GM12878 (cell line): ENCODE results near the gene NUP210. TPM values are rescaled to one million over a fixed set of nuclear protein-coding genes. Genes with fewer than 3 reads are reported as not detected.

Experiments used
- ATF7 ChIP-seq: fragments of 450-650 bp; IDR thresholded peaks from 2 replicates; pipeline ENCODE4 v1.6.1; 2016; ENCODE audit warnings: low read depth, mild to moderate bottlenecking
- CREM ChIP-seq: IDR thresholded peaks from 2 replicates; pipeline ENCODE4 v1.6.1; 2014; ENCODE audit warnings: antibody characterized with exemption, low read depth
- CTCF ChIP-seq, 3 experiments: IDR thresholded peaks in 2 of 3; conservative IDR thresholded peaks in 1 of 3; 2 replicates each; pipeline ENCODE4 v1.5.1; 2011; ENCODE audit warnings: low read depth in 3 of 3, low read length in 3 of 3, mild to moderate bottlenecking in 3 of 3, control low read depth in 2 of 3, moderate library complexity in 2 of 3, inconsistent platforms in 1 of 3, mixed read lengths in 1 of 3; ENCODE audit not compliant: control insufficient read depth in 2 of 3, insufficient read depth in 1 of 3; ENCODE audit errors: extremely low read depth in 1 of 3
- E4F1 ChIP-seq: fragments of 450-650 bp; IDR thresholded peaks from 2 replicates; pipeline ENCODE4 v1.6.1; 2018; ENCODE audit warnings: borderline replicate concordance, mild to moderate bottlenecking; ENCODE audit not compliant: partially characterized antibody
- EZH2 ChIP-seq: IDR thresholded peaks from 2 replicates; pipeline ENCODE4 v1.6.1; 2012; ENCODE audit warnings: low read depth, mild to moderate bottlenecking, control low read depth, inconsistent platforms, low read length, borderline replicate concordance; ENCODE audit not compliant: control insufficient read depth
- HDGF ChIP-seq: fragments of 450-650 bp; IDR thresholded peaks from 2 replicates; pipeline ENCODE4 v1.6.1; 2016; ENCODE audit warnings: antibody characterized with exemption
- IRF4 ChIP-seq: IDR thresholded peaks from 2 replicates; pipeline ENCODE4 v1.6.1; 2011; ENCODE audit warnings: low read depth, low read length
- IRF5 ChIP-seq: fragments of 450-650 bp; IDR thresholded peaks from 2 replicates; pipeline ENCODE4 v1.6.1; 2017; ENCODE audit warnings: borderline replicate concordance
- NFYA ChIP-seq: IDR thresholded peaks from 2 replicates; pipeline ENCODE4 v1.6.1; 2011; ENCODE audit warnings: low read depth, mild to moderate bottlenecking, low read length, improper control_type of control experiment, borderline replicate concordance
- NR2C2 ChIP-seq: IDR thresholded peaks from 2 replicates; pipeline ENCODE4 v1.6.1; 2011; ENCODE audit warnings: borderline replicate concordance, low read depth; ENCODE audit not compliant: control insufficient read depth, insufficient read length
- PAX8 ChIP-seq: fragments of 450-650 bp; IDR thresholded peaks from 2 replicates; pipeline ENCODE4 v1.6.1; 2017; ENCODE audit warnings: mild to moderate bottlenecking, moderate library complexity
- PKNOX1 ChIP-seq: fragments of 450-650 bp; IDR thresholded peaks from 2 replicates; pipeline ENCODE4 v1.6.1; 2016; ENCODE audit warnings: mild to moderate bottlenecking
- POLR2A ChIP-seq: IDR thresholded peaks from 2 replicates; pipeline ENCODE4 v1.6.1; 2011; ENCODE audit warnings: low read depth, mild to moderate bottlenecking, low read length
- RB1 ChIP-seq: fragments of 450-650 bp; formaldehyde crosslinking; IDR thresholded peaks from 2 replicates; pipeline ENCODE4 v1.6.1; 2017; ENCODE audit warnings: mild to moderate bottlenecking, borderline replicate concordance
- RBBP5 ChIP-seq: fragments of 200-600 bp; sonication (generic); conservative IDR thresholded peaks from 2 replicates; pipeline ENCODE4 v1.6.1; 2016
- RUNX3 ChIP-seq: IDR thresholded peaks from 2 replicates; pipeline ENCODE4 v1.6.1; 2012; ENCODE audit warnings: low read length, inconsistent platforms
- SKIL ChIP-seq: fragments of 450-650 bp; IDR thresholded peaks from 2 replicates; pipeline ENCODE4 v1.6.1; 2017; ENCODE audit warnings: mild to moderate bottlenecking, low read depth, inconsistent platforms; ENCODE audit not compliant: poor library complexity, severe bottlenecking
- SUPT20H ChIP-seq: IDR thresholded peaks from 2 replicates; pipeline ENCODE4 v1.6.1; 2011; ENCODE audit warnings: low read depth, mild to moderate bottlenecking, low read length, moderate library complexity, borderline replicate concordance; ENCODE audit not compliant: control insufficient read depth
- WRNIP1 ChIP-seq: IDR thresholded peaks from 2 replicates; pipeline ENCODE4 v1.6.1; 2011; ENCODE audit warnings: low read depth, low read length, improper control_type of control experiment, borderline replicate concordance
- ZNF384 ChIP-seq: IDR thresholded peaks from 2 replicates; pipeline ENCODE4 v1.6.1; 2012; ENCODE audit warnings: low read depth, mild to moderate bottlenecking, low read length, improper control_type of control experiment, borderline replicate concordance
- ZSCAN29 ChIP-seq: fragments of 450-650 bp; IDR thresholded peaks from 2 replicates; pipeline ENCODE4 v1.6.1; 2017; ENCODE audit warnings: mild to moderate bottlenecking, moderate library complexity
- ZZZ3 ChIP-seq: IDR thresholded peaks from 2 replicates; pipeline ENCODE4 v1.6.1; 2011; ENCODE audit warnings: low read depth; ENCODE audit not compliant: control insufficient read depth, insufficient read length
- polyA plus RNA-seq, 11 experiments: library from polyadenylated mRNA; depleted of rRNA in 4 of 11; unstranded in 6 of 11; stranded (reverse) in 5 of 11; fragments of >200 nt; fragmentation: Nextera tagmentation in 4 of 11; fragmentation: Illumina TruSeq in 1 of 11; extraction: Ambion mirVana in 4 of 11; extraction: Trizol in 1 of 11; gene quantifications; 1 replicate in 1 of 11; 2 replicates in 10 of 11; pipeline versions ENCODE4 v1.2.1 to v1.2.3, GENCODE V29; 2011 to 2016; ENCODE audit warnings: inconsistent platforms in 2 of 11, missing spikeins in 2 of 11, low read depth in 1 of 11
- total RNA-seq, 4 experiments: library from RNA; depleted of rRNA in 3 of 4; stranded (reverse); fragments of >200 nt in 3 of 4; fragmentation: Illumina TruSeq in 1 of 4; extraction: Trizol in 1 of 4; gene quantifications; 2 replicates each; pipeline versions ENCODE4 v1.2.1 to v1.2.3, GENCODE V29; 2013 to 2021

NUP210 gene
- total and polyA plus RNA-seq, 10 of the 15 experiments (the other 5 are each of a cell fraction or from before 2014, with no cell fraction given): 2.9 to 150 (median 76.0) TPM

- peak; percentile 84 for TF ChIP-seq SKIL
- no peak for TF ChIP-seq RBBP5
- no peak for TF ChIP-seq NFYA
- TF ChIP-seq IRF4: peak; percentile 90
- no peak for TF ChIP-seq IRF5
- TF ChIP-seq RUNX3: peak; percentile 68
- no peak for TF ChIP-seq WRNIP1
- no peak for TF ChIP-seq EZH2
- TF ChIP-seq NR2C2: no peak
- TF ChIP-seq CREM: peak; percentile 74
- TF ChIP-seq SUPT20H: no peak
- no peak for TF ChIP-seq ZSCAN29
- peak; percentile 65; the same call in 1 of the 2 replicates for TF ChIP-seq PKNOX1
- TF ChIP-seq HDGF: peak; percentile 96; the same call in 1 of the 2 replicates
- no peak for TF ChIP-seq RB1
- TF ChIP-seq POLR2A: peak; percentile 56
- no peak for TF ChIP-seq E4F1
- peak; percentile 83 for TF ChIP-seq ATF7
- TF ChIP-seq PAX8: no peak
- no peak for TF ChIP-seq CTCF (IDR thresholded peaks at IDR 0.05 in 2 of 3, conservative IDR thresholded peaks at IDR 0.05 in 1 of 3; ENCODE audit: control insufficient read depth in 2 of 3, extremely low read depth in 1 of 3, insufficient read depth in 1 of 3, low read depth in 3 of 3, low read length in 3 of 3)
- no peak for TF ChIP-seq ZZZ3
- TF ChIP-seq ZNF384: no peak
These were observed 5.9 kb downstream of the NUP210 start (continued) for GRCh38 chr3:13414040-13414729.
